Smooth muscle cell (in vitro differentiated cells): ENCODE data around the gene PRSS23. TPM values are rescaled to one million over a fixed set of nuclear protein-coding genes. Genes with fewer than 3 reads are reported as not detected.
A peak's percentile ranks its signal among the peaks of the same experiment; 100 is the strongest.

ENCODE experiments used
- DNase-seq: peaks from one replicate; lab custom pipeline; 2025; ENCODE audit not compliant: unreplicated experiment; lab: John Stamatoyannopoulos, UW
- H2AFZ ChIP-seq: fragments of 200-600 bp; sonication (generic); 2 replicates; pipeline ENCODE4 v1.6.0; 2016; ENCODE audit warnings: antibody characterized with exemption, low read depth, mild to moderate bottlenecking
- H3F3A ChIP-seq: fragments of 200-600 bp; sonication (generic); 2 replicates; pipeline ENCODE4 v1.6.0; 2017; ENCODE audit warnings: antibody characterized with exemption, low read depth
- H3K27ac ChIP-seq: fragments of 200-600 bp; sonication (generic); 2 replicates; pipeline ENCODE4 v1.5.1; 2016; ENCODE audit warnings: low read depth, mild to moderate bottlenecking
- H3K27me3 ChIP-seq: fragments of 200-600 bp; sonication (generic); 2 replicates; pipeline ENCODE4 v1.6.1; 2016; ENCODE audit warnings: low read depth, mild to moderate bottlenecking
- H3K36me3 ChIP-seq: fragments of 200-600 bp; sonication (generic); 2 replicates; pipeline ENCODE4 v1.5.1; 2016; ENCODE audit warnings: low read depth
- H3K4me1 ChIP-seq: fragments of 200-600 bp; sonication (generic); 2 replicates; pipeline ENCODE4 v1.5.1; 2016; ENCODE audit warnings: low read depth
- H3K4me2 ChIP-seq: fragments of 200-600 bp; sonication (generic); 2 replicates; pipeline ENCODE4 v1.6.0; 2016; ENCODE audit warnings: mild to moderate bottlenecking
- H3K4me3 ChIP-seq: fragments of 200-600 bp; sonication (generic); 2 replicates; pipeline ENCODE4 v1.5.1; 2016; ENCODE audit warnings: mild to moderate bottlenecking
- H3K79me2 ChIP-seq: fragments of 200-600 bp; sonication (generic); 2 replicates; pipeline ENCODE4 v1.6.0; 2016; ENCODE audit warnings: low read depth, mild to moderate bottlenecking
- H3K9ac ChIP-seq: fragments of 200-600 bp; sonication (generic); 2 replicates; pipeline ENCODE4 v1.6.0; 2016; ENCODE audit warnings: low read depth
- H3K9me3 ChIP-seq: fragments of 200-600 bp; sonication (generic); replicated peaks from 2 replicates; pipeline ENCODE4 v1.5.1; 2016; ENCODE audit warnings: low read depth
- H4K20me1 ChIP-seq: fragments of 200-600 bp; sonication (generic); 2 replicates; pipeline ENCODE4 v1.6.0; 2016; ENCODE audit warnings: low read depth
- CTCF ChIP-seq: fragments of 200-600 bp; sonication (generic); IDR thresholded peaks from 2 replicates; pipeline ENCODE4 v1.5.1; 2017; ENCODE audit warnings: borderline replicate concordance, mild to moderate bottlenecking, antibody characterized with exemption; ENCODE audit not compliant: insufficient read depth, poor library complexity, severe bottlenecking
- WGBS: methylation state at CpG from one replicate; pipeline ENCODE4 v1.1.7; 2016; ENCODE audit warnings: low lambda C conversion rate; 5-methylcytosine and 5-hydroxymethylcytosine counted together
- polyA plus RNA-seq: library from polyadenylated mRNA; unstranded; fragments of >200 nt; fragmentation: Nextera tagmentation; extraction: Ambion mirVana; gene quantifications from 2 replicates; pipeline ENCODE4 v1.2.1, GENCODE V29; 2016
- total RNA-seq: library from RNA; depleted of rRNA; stranded (reverse); fragments of >200 nt; gene quantifications from 2 replicates; pipeline ENCODE4 v1.2.3, GENCODE V29; 2014

Gene PRSS23
- total and polyA plus RNA-seq, 2 experiments from 2014 or later, result 132 to 156 TPM

- TF ChIP-seq CTCF, result no peak
- WGBS, result 21% methylated on average over 13 of the region's 13 CpGs
- H3K36me3 ChIP-seq, result no peaks in the 10 kb centered on the region
- peak overlapping the region; percentile 88 for H3K4me3 ChIP-seq
- no peaks in the 10 kb centered on the region for H3K9me3 ChIP-seq
- H3K9ac ChIP-seq, result peak overlapping the region; percentile 37
- no peak for DNase-seq
- peak overlapping the region; percentile 77 for H3K27ac ChIP-seq
- H3F3A ChIP-seq, result peaks cover 30% of the 10 kb centered on the region
- peak overlapping the region; percentile 95 for H3K4me2 ChIP-seq
- H3K4me1 ChIP-seq, result peaks cover 46% of the 10 kb centered on the region
- no peaks in the 10 kb centered on the region for H3K27me3 ChIP-seq
- no peaks in the 10 kb centered on the region for H4K20me1 ChIP-seq
- H2AFZ ChIP-seq, result peak overlapping the region; percentile 67
- H3K79me2 ChIP-seq, result peaks cover 39% of the 10 kb centered on the region
Measured at GRCh38 chr11:86799680-86800075, 664 bp upstream of the PRSS23 start.

GRCh38 chr11:86800960-86801272 lies 574 bp downstream of the PRSS23 start:
- Histone ChIP-seq H3K9me3 (no peaks in the 10 kb centered on the region), H3K4me3 (peak overlapping the region; percentile 88), H3K79me2 (peaks cover 51% of the 10 kb centered on the region), H3F3A (peaks cover 30% of the 10 kb centered on the region), H4K20me1 (no peaks in the 10 kb centered on the region), H3K27me3 (no peaks in the 10 kb centered on the region), H3K36me3 (no peaks in the 10 kb centered on the region), H3K27ac (peak overlapping the region; percentile 59), H3K4me1 (peaks cover 58% of the 10 kb centered on the region), H3K9ac (peak overlapping the region; percentile 70), H2AFZ (peak overlapping the region; percentile 82), H3K4me2 (peak overlapping the region; percentile 95)
- no peak for DNase-seq
- 7% methylated on average over 8 of the region's 9 CpGs for WGBS
- TF ChIP-seq CTCF, result no peak

- Histone ChIP-seq H2AFZ (peak overlapping the region; percentile 82), H3F3A (peaks cover 30% of the 10 kb centered on the region), H3K27me3 (no peaks in the 10 kb centered on the region), H4K20me1 (no peaks in the 10 kb centered on the region), H3K4me1 (peaks cover 63% of the 10 kb centered on the region), H3K36me3 (no peaks in the 10 kb centered on the region), H3K27ac (peak overlapping the region; percentile 59), H3K4me2 (peak overlapping the region; percentile 95), H3K9ac (peak overlapping the region; percentile 70), H3K9me3 (no peaks in the 10 kb centered on the region), H3K79me2 (peaks cover 56% of the 10 kb centered on the region), H3K4me3 (peak overlapping the region; percentile 88)
- WGBS, result 38% methylated on average over 2 of the region's 2 CpGs
- TF ChIP-seq CTCF, result no peak
- no peak for DNase-seq
Measured at GRCh38 chr11:86801364-86801763, 1.0 kb downstream of the PRSS23 start.

DNA sequence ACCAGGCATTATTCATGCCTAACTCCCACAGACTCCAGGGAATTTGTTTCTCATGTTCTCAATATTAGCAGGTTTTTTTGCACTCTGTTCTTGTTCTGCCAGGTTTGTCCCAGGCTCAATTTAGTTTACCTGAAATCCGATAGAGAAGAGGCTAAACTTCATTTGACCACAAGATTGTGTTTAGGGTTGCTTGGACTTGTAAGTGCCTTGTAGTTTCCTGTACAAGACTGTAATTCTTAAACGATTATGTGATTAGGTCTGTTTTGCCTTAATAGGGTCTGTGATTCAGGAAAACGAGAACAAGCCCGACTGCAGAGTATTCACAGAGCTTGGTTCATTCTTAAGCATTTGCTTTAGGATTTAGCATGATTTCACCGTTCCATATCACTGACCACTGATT lies 1.8 kb downstream of the PRSS23 start:
- H3F3A ChIP-seq, result peaks cover 30% of the 10 kb centered on the region
- H3K27me3 ChIP-seq, result no peaks in the 10 kb centered on the region
- H3K79me2 ChIP-seq, result peaks cover 59% of the 10 kb centered on the region
- H4K20me1 ChIP-seq, result no peaks in the 10 kb centered on the region
- H3K27ac ChIP-seq, result peak overlapping the region; percentile 59
- peak overlapping the region; percentile 88 for H3K4me3 ChIP-seq
- 33% methylated on average over 5 of the region's 5 CpGs for WGBS
- DNase-seq, result no peak
- no peak overlapping the region for H2AFZ ChIP-seq
- peak overlapping the region; percentile 70 for H3K9ac ChIP-seq
- peak overlapping the region; percentile 95 for H3K4me2 ChIP-seq
- no peaks in the 10 kb centered on the region for H3K9me3 ChIP-seq
- peaks cover 69% of the 10 kb centered on the region for H3K4me1 ChIP-seq
- no peaks in the 10 kb centered on the region for H3K36me3 ChIP-seq
- TF ChIP-seq CTCF, result no peak
